ENCODE results near the gene SLC1A2.

The SLC1A2 gene

DNA sequence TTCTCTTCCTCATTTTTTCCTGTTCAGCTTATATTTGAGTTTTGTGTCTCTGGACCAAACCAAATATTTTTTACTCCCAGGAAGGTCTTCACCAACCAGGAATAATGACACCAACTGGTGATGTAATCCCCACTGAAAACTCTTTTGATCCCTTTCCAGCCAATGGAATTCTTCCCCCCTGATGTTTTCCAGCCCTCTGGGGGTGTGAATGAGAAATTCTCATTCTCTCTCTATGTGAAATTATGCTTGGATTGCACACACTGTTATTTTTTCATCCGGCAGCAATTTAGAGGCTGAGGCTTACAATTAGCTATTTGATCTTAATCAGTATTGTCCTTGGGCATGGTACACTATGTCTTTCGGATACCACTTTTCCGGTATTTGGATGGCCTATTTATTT is 39.5 kb upstream of the SLC1A2 start:
- Histone ChIP-seq H3K79me2 (ENCODE audit: insufficient read depth, low read length) (no peaks in the 10 kb centered on the region), H4K20me1 (ENCODE audit: low read depth, low read length) (no peaks in the 10 kb centered on the region), H3K9me3 (ENCODE audit: insufficient read depth, low read length) (no peaks in the 10 kb centered on the region), H2AFZ (ENCODE audit: low read depth, low read length, severe bottlenecking) (no peak overlapping the region), H3K27ac (ENCODE audit: low read depth, low read length) (no peak overlapping the region), H3K9ac (ENCODE audit: low read length) (no peak overlapping the region), H3K36me3 (ENCODE audit: low read length) (no peaks in the 10 kb centered on the region), H3K9me2 (replicated peaks; ENCODE audit: insufficient read depth, low read length) (no peaks in the 10 kb centered on the region), H3K27me3 (ENCODE audit: low read length) (no peaks in the 10 kb centered on the region), H3K4me3 (ENCODE audit: insufficient read depth, low read length, poor library complexity, severe bottlenecking) (no peak overlapping the region), H3F3A (ENCODE audit: insufficient read depth) (no peaks in the 10 kb centered on the region), H3K4me2 (ENCODE audit: low read depth, low read length, poor library complexity, severe bottlenecking) (no peak overlapping the region)
- TF ChIP-seq, protein P1, sequence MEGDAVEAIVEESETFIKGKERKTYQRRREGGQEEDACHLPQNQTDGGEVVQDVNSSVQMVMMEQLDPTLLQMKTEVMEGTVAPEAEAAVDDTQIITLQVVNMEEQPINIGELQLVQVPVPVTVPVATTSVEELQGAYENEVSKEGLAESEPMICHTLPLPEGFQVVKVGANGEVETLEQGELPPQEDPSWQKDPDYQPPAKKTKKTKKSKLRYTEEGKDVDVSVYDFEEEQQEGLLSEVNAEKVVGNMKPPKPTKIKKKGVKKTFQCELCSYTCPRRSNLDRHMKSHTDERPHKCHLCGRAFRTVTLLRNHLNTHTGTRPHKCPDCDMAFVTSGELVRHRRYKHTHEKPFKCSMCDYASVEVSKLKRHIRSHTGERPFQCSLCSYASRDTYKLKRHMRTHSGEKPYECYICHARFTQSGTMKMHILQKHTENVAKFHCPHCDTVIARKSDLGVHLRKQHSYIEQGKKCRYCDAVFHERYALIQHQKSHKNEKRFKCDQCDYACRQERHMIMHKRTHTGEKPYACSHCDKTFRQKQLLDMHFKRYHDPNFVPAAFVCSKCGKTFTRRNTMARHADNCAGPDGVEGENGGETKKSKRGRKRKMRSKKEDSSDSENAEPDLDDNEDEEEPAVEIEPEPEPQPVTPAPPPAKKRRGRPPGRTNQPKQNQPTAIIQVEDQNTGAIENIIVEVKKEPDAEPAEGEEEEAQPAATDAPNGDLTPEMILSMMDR (IDR thresholded peaks at IDR 0.05; ENCODE audit: insufficient read depth, low read length, poor library complexity, severe bottlenecking), result no peak
- no peak for TF ChIP-seq EZH2phosphoT487 (conservative IDR thresholded peaks at IDR 0.05; ENCODE audit: low read length)

DNA sequence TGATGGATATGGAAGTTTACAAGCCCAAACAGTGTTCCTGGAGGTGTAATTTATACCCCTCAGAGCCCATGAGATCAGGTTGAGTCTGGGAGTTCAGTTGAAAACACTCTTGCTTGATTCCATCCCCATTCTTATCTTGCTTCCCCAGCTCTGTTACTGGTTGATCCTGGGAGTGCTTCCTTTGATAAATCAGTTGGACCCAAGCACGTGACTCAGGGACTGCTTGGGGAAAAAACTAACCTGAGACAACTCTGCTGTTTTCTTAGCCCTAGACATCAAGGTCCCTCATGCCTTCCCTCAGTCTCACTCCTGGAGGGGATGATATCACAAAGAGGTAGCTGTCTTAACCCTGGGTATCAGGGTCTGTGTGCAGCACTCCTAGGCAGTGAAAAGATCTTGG is 35.0 kb upstream of the SLC1A2 start:
- no peak overlapping the region for H2AFZ ChIP-seq (ENCODE audit: low read depth, low read length, severe bottlenecking)

DNA sequence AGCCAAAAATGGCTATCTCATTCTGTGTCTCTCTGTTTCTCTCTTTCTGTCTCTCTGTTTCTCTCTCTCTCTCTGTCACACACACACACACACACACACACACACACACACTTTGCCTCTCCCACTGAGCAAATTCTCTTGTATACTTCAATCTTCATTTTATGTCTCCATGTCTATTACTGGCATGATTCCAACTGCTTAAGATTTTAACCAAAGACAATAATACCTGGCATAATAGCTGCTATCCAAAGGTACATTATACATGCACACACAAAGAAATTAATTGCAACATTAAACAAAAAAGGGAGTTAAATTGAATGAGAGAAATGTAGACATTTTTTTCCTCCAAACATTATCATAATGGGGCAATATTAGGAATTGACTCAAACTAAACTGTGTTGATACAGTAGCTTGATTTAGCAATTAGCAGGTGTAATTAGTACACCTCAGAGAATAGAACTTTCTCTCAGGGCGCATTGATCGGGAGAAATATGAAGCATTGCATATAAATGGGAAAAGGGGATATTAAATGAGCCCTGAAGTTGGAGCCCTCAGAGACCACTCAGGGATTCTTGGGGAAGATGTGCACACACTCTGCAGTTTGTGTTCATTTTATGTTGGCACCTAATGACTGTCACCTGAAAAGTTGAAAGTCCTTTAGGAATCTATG is 17.4 kb upstream of the SLC1A2 start:
- Histone ChIP-seq H3F3A (ENCODE audit: insufficient read depth) (no peaks in the 10 kb centered on the region), H2AFZ (ENCODE audit: low read depth, low read length, severe bottlenecking) (no peak overlapping the region), H3K36me3 (ENCODE audit: low read length) (no peaks in the 10 kb centered on the region), H3K27ac (ENCODE audit: low read depth, low read length) (no peak overlapping the region), H3K9me3 (ENCODE audit: insufficient read depth, low read length) (no peaks in the 10 kb centered on the region), H3K27me3 (ENCODE audit: low read length) (no peaks in the 10 kb centered on the region), H3K9ac (ENCODE audit: low read length) (no peak overlapping the region), H3K79me2 (ENCODE audit: insufficient read depth, low read length) (no peaks in the 10 kb centered on the region), H4K20me1 (ENCODE audit: low read depth, low read length) (no peaks in the 10 kb centered on the region), H3K4me3 (ENCODE audit: insufficient read depth, low read length, poor library complexity, severe bottlenecking) (no peak overlapping the region), H3K4me2 (ENCODE audit: low read depth, low read length, poor library complexity, severe bottlenecking) (no peak overlapping the region), H3K9me2 (replicated peaks; ENCODE audit: insufficient read depth, low read length) (no peaks in the 10 kb centered on the region)
- no peak for TF ChIP-seq EZH2phosphoT487 (conservative IDR thresholded peaks at IDR 0.05; ENCODE audit: low read length)

More for the DNA sequence above, 35.0 kb upstream of the SLC1A2 start:
- TF ChIP-seq, protein P1 (IDR thresholded peaks at IDR 0.05; ENCODE audit: insufficient read depth, low read length, poor library complexity, severe bottlenecking), result no peak
- no peak for TF ChIP-seq EZH2phosphoT487 (conservative IDR thresholded peaks at IDR 0.05; ENCODE audit: low read length)
- peaks cover 3% of the 10 kb centered on the region; the same call in 1 of the 2 replicates for H3K9me2 ChIP-seq (replicated peaks; ENCODE audit: insufficient read depth, low read length)
- no peaks in the 10 kb centered on the region for H4K20me1 ChIP-seq (ENCODE audit: low read depth, low read length)
- no peaks in the 10 kb centered on the region for H3K36me3 ChIP-seq (ENCODE audit: low read length)
- H3F3A ChIP-seq (ENCODE audit: insufficient read depth), result no peaks in the 10 kb centered on the region
- no peak overlapping the region for H3K27ac ChIP-seq (ENCODE audit: low read depth, low read length)
- no peaks in the 10 kb centered on the region for H3K79me2 ChIP-seq (ENCODE audit: insufficient read depth, low read length)
- H3K4me3 ChIP-seq (ENCODE audit: insufficient read depth, low read length, poor library complexity, severe bottlenecking), result no peak overlapping the region
- H3K9me3 ChIP-seq (ENCODE audit: insufficient read depth, low read length), result no peaks in the 10 kb centered on the region
- no peak overlapping the region for H3K9ac ChIP-seq (ENCODE audit: low read length)
- no peaks in the 10 kb centered on the region for H3K27me3 ChIP-seq (ENCODE audit: low read length)
- no peak overlapping the region for H3K4me2 ChIP-seq (ENCODE audit: low read depth, low read length, poor library complexity, severe bottlenecking)

DNA sequence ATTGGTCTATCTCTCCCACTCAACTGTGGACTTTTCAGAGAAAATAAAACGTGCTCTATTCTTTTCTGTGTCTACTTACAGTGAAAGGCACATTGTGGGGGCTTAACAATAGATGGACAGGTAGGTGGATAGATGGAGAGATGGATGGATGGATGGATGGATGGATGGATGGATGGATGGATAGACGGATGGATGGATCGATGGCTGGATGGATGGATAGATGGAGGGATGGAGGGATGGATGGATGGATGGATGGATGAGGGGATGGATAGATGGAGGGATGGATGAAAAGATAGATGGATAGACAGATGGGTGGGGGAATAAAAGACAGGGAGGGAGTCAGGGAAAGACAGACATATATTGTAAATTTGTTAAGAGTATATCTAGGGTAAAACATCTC is 14.2 kb upstream of the SLC1A2 start:
- Histone ChIP-seq H3K9me2 (replicated peaks; ENCODE audit: insufficient read depth, low read length) (no peaks in the 10 kb centered on the region), H3K9ac (ENCODE audit: low read length) (no peak overlapping the region), H3K4me2 (ENCODE audit: low read depth, low read length, poor library complexity, severe bottlenecking) (no peak overlapping the region), H3K27ac (ENCODE audit: low read depth, low read length) (no peak overlapping the region), H4K20me1 (ENCODE audit: low read depth, low read length) (no peaks in the 10 kb centered on the region), H3F3A (ENCODE audit: insufficient read depth) (no peaks in the 10 kb centered on the region), H3K4me3 (ENCODE audit: insufficient read depth, low read length, poor library complexity, severe bottlenecking) (no peak overlapping the region), H3K79me2 (ENCODE audit: insufficient read depth, low read length) (no peaks in the 10 kb centered on the region), H3K27me3 (ENCODE audit: low read length) (no peaks in the 10 kb centered on the region), H3K36me3 (ENCODE audit: low read length) (no peaks in the 10 kb centered on the region), H2AFZ (ENCODE audit: low read depth, low read length, severe bottlenecking) (no peak overlapping the region), H3K9me3 (ENCODE audit: insufficient read depth, low read length) (no peaks in the 10 kb centered on the region)
- TF ChIP-seq, protein P1 (IDR thresholded peaks at IDR 0.05; ENCODE audit: insufficient read depth, low read length, poor library complexity, severe bottlenecking), result no peak
- TF ChIP-seq EZH2phosphoT487 (conservative IDR thresholded peaks at IDR 0.05; ENCODE audit: low read length), result no peak
